H9 (cell line): ENCODE data around the gene IMPACT. TPM values are rescaled to one million over a fixed set of nuclear protein-coding genes. Genes with fewer than 3 reads are reported as not detected.

ENCODE experiments used
- DNase-seq: peaks from one replicate; pipeline ENCODE4 v3.0.0-alpha.2; 2017
- H2AFZ ChIP-seq: one replicate; pipeline ENCODE4 v1.6.1; 2013; ENCODE audit warnings: mild to moderate bottlenecking, low read length, control low read depth, moderate library complexity
- H2AK5ac ChIP-seq: 2 replicates; pipeline ENCODE4 v1.6.1; 2013; ENCODE audit warnings: low read length, control low read depth, mixed read lengths; ENCODE audit not compliant: insufficient read length
- H2BK120ac ChIP-seq: one replicate; pipeline ENCODE4 v1.6.1; 2013; ENCODE audit warnings: low read depth, mild to moderate bottlenecking, low read length, control low read depth, inconsistent platforms; ENCODE audit not compliant: poor library complexity, severe bottlenecking
- H2BK12ac ChIP-seq: 2 replicates; pipeline ENCODE4 v1.6.1; 2013; ENCODE audit warnings: low read length, control low read depth, mixed read lengths, low read depth; ENCODE audit not compliant: insufficient read length
- H2BK15ac ChIP-seq: 2 replicates; pipeline ENCODE4 v1.6.1; 2013; ENCODE audit warnings: low read depth, low read length, control low read depth
- H2BK20ac ChIP-seq: one replicate; pipeline ENCODE4 v1.6.1; 2013; ENCODE audit warnings: low read depth, mild to moderate bottlenecking, low read length, control low read depth, inconsistent platforms; ENCODE audit not compliant: poor library complexity, severe bottlenecking
- H2BK5ac ChIP-seq: 2 replicates; pipeline ENCODE4 v1.6.1; 2013; ENCODE audit warnings: low read length, control low read depth, mixed read lengths; ENCODE audit not compliant: insufficient read length
- H3K14ac ChIP-seq: 2 replicates; pipeline ENCODE4 v1.6.1; 2013; ENCODE audit warnings: low read length, control low read depth; ENCODE audit not compliant: insufficient read depth
- H3K18ac ChIP-seq: 2 replicates; pipeline ENCODE4 v1.6.1; 2013; ENCODE audit warnings: low read depth, mild to moderate bottlenecking, mixed read lengths, low read length, control low read depth; ENCODE audit not compliant: insufficient read length
- H3K23ac ChIP-seq: 2 replicates; pipeline ENCODE4 v1.6.1; 2013; ENCODE audit warnings: low read length, control low read depth, mixed read lengths, low read depth; ENCODE audit not compliant: insufficient read length
- H3K23me2 ChIP-seq: 2 replicates; pipeline ENCODE4 v1.6.1; 2013; ENCODE audit warnings: low read depth, mild to moderate bottlenecking, mixed read lengths, low read length, control low read depth; ENCODE audit not compliant: insufficient read length, poor library complexity, severe bottlenecking
- H3K27ac ChIP-seq: 2 replicates; pipeline ENCODE4 v1.5.1; 2013; ENCODE audit warnings: low read length, control low read depth, mixed read lengths, low read depth; ENCODE audit not compliant: insufficient read length
- H3K27me3 ChIP-seq: 2 replicates; pipeline ENCODE4 v1.6.1; 2013; ENCODE audit warnings: low read length, control low read depth, inconsistent platforms; ENCODE audit not compliant: insufficient read depth
- H3K4ac ChIP-seq: 2 replicates; pipeline ENCODE4 v1.6.1; 2013; ENCODE audit warnings: low read depth, mild to moderate bottlenecking, control low read depth, inconsistent platforms, low read length, moderate library complexity
- H3K4me1 ChIP-seq: 2 replicates; pipeline ENCODE4 v1.6.1; 2013; ENCODE audit warnings: low read length, control low read depth, inconsistent platforms; ENCODE audit not compliant: insufficient read depth
- H3K4me2 ChIP-seq: 2 replicates; pipeline ENCODE4 v1.6.1; 2013; ENCODE audit warnings: low read length, control low read depth, mixed read lengths; ENCODE audit not compliant: insufficient read length, insufficient read depth
- H3K56ac ChIP-seq: 2 replicates; pipeline ENCODE4 v1.6.1; 2013; ENCODE audit warnings: low read depth, mild to moderate bottlenecking, mixed read lengths, low read length, control low read depth; ENCODE audit not compliant: insufficient read length
- H3K79me1 ChIP-seq: 2 replicates; pipeline ENCODE4 v1.6.1; 2013; ENCODE audit warnings: low read depth, mild to moderate bottlenecking, moderate library complexity, low read length, control low read depth, inconsistent platforms; ENCODE audit not compliant: insufficient read depth, poor library complexity, severe bottlenecking
- H3K79me2 ChIP-seq: 2 replicates; pipeline ENCODE4 v1.6.1; 2013; ENCODE audit warnings: low read length, control low read depth, inconsistent platforms; ENCODE audit not compliant: insufficient read depth
- H3K9ac ChIP-seq: 2 replicates; pipeline ENCODE4 v1.6.1; 2013; ENCODE audit warnings: low read length, control low read depth, mixed read lengths; ENCODE audit not compliant: insufficient read length; ENCODE audit errors: extremely low read depth
- H3K9me3 ChIP-seq: one replicate; pipeline ENCODE4 v1.6.1; 2013; ENCODE audit warnings: low read depth, low read length, inconsistent platforms; ENCODE audit not compliant: control insufficient read depth
- H3T11ph ChIP-seq: one replicate; pipeline ENCODE4 v1.6.1; 2013; ENCODE audit warnings: mild to moderate bottlenecking, low read length, control low read depth, inconsistent platforms
- H4K20me1 ChIP-seq: one replicate; pipeline ENCODE4 v1.6.1; 2013; ENCODE audit not compliant: control insufficient read depth, insufficient read length, insufficient read depth
- H4K5ac ChIP-seq: 2 replicates; pipeline ENCODE4 v1.6.1; 2013; ENCODE audit warnings: low read depth, mild to moderate bottlenecking, mixed read lengths, low read length, control low read depth; ENCODE audit not compliant: insufficient read length
- H4K8ac ChIP-seq: replicated peaks from 2 replicates; pipeline ENCODE4 v1.6.1; 2013; ENCODE audit warnings: low read length, control low read depth, mixed read lengths, low read depth; ENCODE audit not compliant: insufficient read length
- H4K91ac ChIP-seq: 2 replicates; pipeline ENCODE4 v1.6.1; 2013; ENCODE audit warnings: low read depth, mild to moderate bottlenecking, moderate library complexity, mixed read lengths, low read length, control low read depth; ENCODE audit not compliant: insufficient read length
- H3K27ac Mint-ChIP-seq, 3 experiments: 2 replicates in 2 of 3; 3 replicates in 1 of 3; pipeline ENCODE4 v1.8.0; 2020 to 2021; ENCODE audit warnings: mixed read lengths in 3 of 3, mild to moderate bottlenecking in 1 of 3, moderate library complexity in 1 of 3
- H3K27me3 Mint-ChIP-seq: 2 replicates; pipeline ENCODE4 v1.8.0; 2021; ENCODE audit warnings: low read depth, mild to moderate bottlenecking, moderate library complexity, mixed read lengths
- H3K36me3 Mint-ChIP-seq, 3 experiments: 2 replicates in 2 of 3; 3 replicates in 1 of 3; pipeline ENCODE4 v1.8.0; 2020 to 2021; ENCODE audit warnings: low read depth in 3 of 3, mixed read lengths in 3 of 3; ENCODE audit not compliant: insufficient read depth in 1 of 3
- H3K4me1 Mint-ChIP-seq, 2 experiments: 2 replicates each; pipeline ENCODE4 v1.8.0; 2020; ENCODE audit warnings: mixed read lengths in 2 of 2
- H3K4me3 Mint-ChIP-seq, 2 experiments: 2 replicates in 1 of 2; 3 replicates in 1 of 2; pipeline ENCODE4 v1.8.0; 2020 to 2021; ENCODE audit warnings: mild to moderate bottlenecking in 2 of 2, mixed read lengths in 2 of 2, moderate library complexity in 1 of 2
- H3K9me3 Mint-ChIP-seq, 2 experiments: 2 replicates in 1 of 2; 3 replicates in 1 of 2; pipeline ENCODE4 v1.8.0; 2020; ENCODE audit warnings: mild to moderate bottlenecking in 2 of 2, mixed read lengths in 2 of 2, moderate library complexity in 1 of 2
- CTCF ChIP-seq: fragments of 200-600 bp; sonication (generic); conservative IDR thresholded peaks from 3 replicates; pipeline ENCODE4 v1.8.0; 2021; ENCODE audit warnings: antibody characterized with exemption, mild to moderate bottlenecking
- WGBS: extraction: QIAGEN DNeasy Blood & Tissue Kit; methylation state at CpG from one replicate; pipeline ENCODE4 v1.1.7; 2013; ENCODE audit warnings: missing lambda C conversion rate, low lambda C conversion rate, mixed read lengths; ENCODE audit not compliant: insufficient read length; ENCODE audit errors: extremely low coverage; 5-methylcytosine and 5-hydroxymethylcytosine counted together
- total RNA-seq: library from RNA; stranded (reverse); gene quantifications from 2 replicates; pipeline ENCODE4 v1.2.1, GENCODE V29; 2021

The IMPACT gene
- total RNA-seq, 1 experiment from 2014 or later: 41.9 TPM

GRCh38 chr18:24499814-24500213, 73.3 kb downstream of the IMPACT start:
- no peak overlapping the region for H2BK12ac ChIP-seq
- no peak overlapping the region for H3K9ac ChIP-seq
- no peak overlapping the region for H2AFZ ChIP-seq
- H3K79me2 ChIP-seq: no peaks in the 10 kb centered on the region
- no peak overlapping the region for H3K56ac ChIP-seq
- H3K4ac ChIP-seq: no peak overlapping the region
- WGBS: no CpG with 5 or more reads among the region's 5 CpGs
- no peak overlapping the region for H2BK120ac ChIP-seq
- H4K20me1 ChIP-seq: no peaks in the 10 kb centered on the region
- TF ChIP-seq CTCF: no peak
- H3K23me2 ChIP-seq: no peaks in the 10 kb centered on the region
- H3K27ac ChIP-seq: no peak overlapping the region
- DNase-seq: no peak
- no peaks in the 10 kb centered on the region for H3K27me3 ChIP-seq
- Mint-ChIP-seq H3K9me3 (no peaks in the 10 kb centered on the region; a peak in 1 of 5 replicates), H3K27me3 (peaks cover 3% of the 10 kb centered on the region), H3K27ac (no peak overlapping the region), H3K4me1 (no peaks in the 10 kb centered on the region), H3K4me3 (no peak overlapping the region), H3K36me3 (no peaks in the 10 kb centered on the region)
- no peak overlapping the region for H3K18ac ChIP-seq
- no peaks in the 10 kb centered on the region for H3K4me1 ChIP-seq
- no peaks in the 10 kb centered on the region for H3K79me1 ChIP-seq
- H2BK15ac ChIP-seq: no peak overlapping the region
- H3T11ph ChIP-seq: no peak overlapping the region
- no peak overlapping the region for H4K5ac ChIP-seq
- H3K4me2 ChIP-seq: no peak overlapping the region
- no peak overlapping the region for H4K8ac ChIP-seq
- no peaks in the 10 kb centered on the region for H3K9me3 ChIP-seq
- H3K23ac ChIP-seq: no peak overlapping the region
- H2BK5ac ChIP-seq: no peak overlapping the region
- no peak overlapping the region for H2BK20ac ChIP-seq
- no peak overlapping the region for H2AK5ac ChIP-seq
- H3K14ac ChIP-seq: no peak overlapping the region
- no peak overlapping the region for H4K91ac ChIP-seq
